Urinary bladder (tissue), 4 donors: ENCODE data around the gene BET1L. TPM values are rescaled to one million over a fixed set of nuclear protein-coding genes. Genes with fewer than 3 reads are reported as not detected.

Experiments used
- DNase-seq: peaks from one replicate; pipeline ENCODE4 v3.0.0-alpha.2; 2015; ENCODE audit errors: extremely low spot score
- H3K27ac ChIP-seq: one replicate; pipeline ENCODE4 v1.5.1; 2013; ENCODE audit warnings: low read depth, mild to moderate bottlenecking, moderate library complexity
- H3K36me3 ChIP-seq: one replicate; pipeline ENCODE4 v1.6.1; 2013; ENCODE audit warnings: mild to moderate bottlenecking, moderate library complexity; ENCODE audit not compliant: insufficient read depth
- H3K4me1 ChIP-seq: one replicate; pipeline ENCODE4 v1.6.1; 2013; ENCODE audit warnings: mild to moderate bottlenecking, moderate library complexity; ENCODE audit not compliant: insufficient read depth
- H3K4me3 ChIP-seq: one replicate; pipeline ENCODE4 v1.5.1; 2013; ENCODE audit warnings: low read depth, low read length
- WGBS: extraction: QIAGEN DNeasy Blood & Tissue Kit; methylation state at CpG from one replicate; pipeline ENCODE4 v1.1.7; 2013; 5-methylcytosine and 5-hydroxymethylcytosine counted together
- polyA plus RNA-seq: library from polyadenylated mRNA; stranded (reverse); fragments of 200-250 nt; gene quantifications from one replicate; pipeline ENCODE4 v1.2.3, GENCODE V29; 2013
- total RNA-seq: library from RNA; depleted of rRNA; stranded (reverse); fragments of >200 nt; gene quantifications from one replicate; pipeline ENCODE4 v1.2.3, GENCODE V29; 2014
- donor health status: healthy with polysubstance abuse.
- donor health status: healthy.

BET1L gene
- total and polyA plus RNA-seq, 2 donors: 17.7 to 49.8 TPM

DNA sequence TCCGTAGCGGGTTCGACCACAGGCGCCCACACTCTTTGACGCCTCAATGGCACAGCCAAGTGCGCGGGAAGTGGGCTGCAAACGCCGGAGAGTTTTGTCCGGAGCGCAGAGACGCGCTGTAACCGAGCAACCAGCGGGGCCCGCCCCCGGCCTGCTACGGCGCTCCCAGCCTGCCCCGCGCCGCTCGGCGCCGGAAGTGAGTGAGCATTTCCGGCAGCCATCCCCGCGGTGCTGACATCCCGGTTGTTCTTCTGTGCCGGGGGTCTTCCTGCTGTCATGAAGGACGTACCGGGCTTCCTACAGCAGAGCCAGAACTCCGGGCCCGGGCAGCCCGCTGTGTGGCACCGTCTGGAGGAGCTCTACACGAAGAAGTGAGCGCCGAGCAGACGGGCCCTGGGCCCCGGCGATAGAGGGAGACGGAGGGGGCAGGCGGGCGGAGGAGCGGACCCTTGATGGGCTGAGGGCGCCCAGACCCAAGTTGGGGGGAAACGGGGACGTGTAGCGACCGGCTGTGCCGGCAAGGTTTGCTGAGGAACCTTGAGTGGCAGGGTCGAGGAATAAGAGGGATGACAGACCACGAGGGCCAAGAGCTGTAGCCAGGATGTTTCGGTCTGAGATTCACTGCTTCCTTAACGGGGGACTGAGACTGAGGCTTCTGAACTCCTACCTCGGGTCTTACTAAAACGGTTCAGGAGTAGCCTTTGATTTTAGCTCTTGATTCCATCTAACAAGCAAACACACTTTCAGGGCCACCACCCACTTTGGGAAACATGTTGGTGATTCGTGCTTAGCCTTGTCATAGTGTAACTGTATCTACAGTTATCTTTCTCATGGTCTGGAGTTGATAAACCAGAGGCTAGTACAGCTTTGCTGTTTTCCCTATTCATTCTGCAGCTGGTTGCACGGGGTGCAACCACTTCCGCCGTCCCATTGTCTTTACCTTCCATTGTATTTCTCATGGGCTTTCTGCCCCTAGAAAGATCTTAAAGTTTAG, 29.9 kb upstream of the BET1L start, which contains the start of gene PSMD13:
PSMD13 (plus strand) TSS at position 203 of the 994 bp plus-strand sequence; CDS start at position 277, 74 bp downstream.
- Histone ChIP-seq H3K4me3 (peak within 1 kb of the TSS; percentile 96), H3K4me1 (no peaks in the 10 kb centered on the region), H3K27ac (peak within 1 kb of the TSS; percentile 92), H3K36me3 (no peaks in the 10 kb centered on the region)
- DNase-seq: peak; percentile 57
- 2% methylated on average over 62 of the region's 62 CpGs for WGBS

- peak; percentile 74 for DNase-seq
- Histone ChIP-seq H3K4me1 (no peaks in the 10 kb centered on the region), H3K36me3 (no peaks in the 10 kb centered on the region), H3K4me3 (peak within 1 kb of the TSS; percentile 96), H3K27ac (peak within 1 kb of the TSS; percentile 92)
- WGBS: under 1% methylated on average over 70 of the region's 70 CpGs
These were observed 29.0 kb upstream of the BET1L start, which contains the start of gene SIRT3 for GRCh38 chr11:235997-236773. SIRT3 (minus strand) TSS chr11:236342; CDS start chr11:236328, 14 bp downstream.

DNA sequence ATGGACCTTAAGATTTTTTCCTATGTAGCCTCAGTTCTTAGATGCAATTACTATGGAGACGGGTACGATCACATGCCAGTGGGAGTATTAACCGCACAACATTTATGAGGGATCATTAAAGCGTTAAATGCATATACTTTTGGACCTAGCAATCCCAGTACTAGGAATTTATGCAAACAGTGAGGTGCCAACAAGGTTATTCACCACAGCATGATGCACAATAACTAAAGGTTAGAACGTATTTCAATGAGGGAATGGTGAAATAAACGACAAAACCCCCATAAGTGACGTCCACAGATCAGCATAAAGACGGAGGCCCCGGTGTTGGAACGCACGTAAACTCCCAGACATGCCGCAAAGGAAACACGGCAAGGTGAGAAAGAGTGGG, 28.4 kb upstream of the BET1L start:
- 1% methylated on average over 13 of the region's 13 CpGs for WGBS
- no peaks in the 10 kb centered on the region for H3K4me1 ChIP-seq
- peak; percentile 17 for DNase-seq
- H3K4me3 ChIP-seq: peak overlapping the region; percentile 96
- peak overlapping the region; percentile 87 for H3K27ac ChIP-seq
- no peaks in the 10 kb centered on the region for H3K36me3 ChIP-seq

DNA sequence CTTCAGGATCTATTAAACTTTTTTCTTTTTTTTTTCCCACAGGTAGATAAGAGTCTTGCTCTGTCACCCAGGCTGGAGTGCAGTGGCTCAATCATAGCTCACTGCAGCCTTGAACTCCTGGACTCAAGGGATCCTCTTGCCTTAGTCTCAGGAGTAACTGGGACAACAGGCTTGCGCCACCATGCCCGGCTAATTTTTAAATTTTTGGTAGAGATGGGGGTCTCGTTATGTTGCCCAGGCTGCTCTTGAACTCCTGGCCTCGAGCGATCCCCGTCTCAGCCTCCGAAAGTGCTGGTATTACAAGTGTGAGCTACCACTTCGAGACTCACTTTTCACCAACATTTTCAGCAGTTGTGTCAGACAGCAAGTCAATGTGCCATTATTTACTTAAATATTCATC, 28.0 kb upstream of the BET1L start:
- H3K27ac ChIP-seq: no peak overlapping the region
- no peaks in the 10 kb centered on the region for H3K36me3 ChIP-seq
- WGBS: 77% methylated on average over 8 of the region's 8 CpGs
- no peak for DNase-seq
- H3K4me3 ChIP-seq: peak overlapping the region; percentile 96
- no peaks in the 10 kb centered on the region for H3K4me1 ChIP-seq

GRCh38 chr11:232783-233565, 25.8 kb upstream of the BET1L start:
- WGBS: 92% methylated on average over 20 of the region's 20 CpGs
- no peak for DNase-seq
- Histone ChIP-seq H3K4me1 (no peaks in the 10 kb centered on the region), H3K27ac (no peak overlapping the region), H3K4me3 (no peak overlapping the region), H3K36me3 (no peaks in the 10 kb centered on the region)

GRCh38 chr11:230431-230830, 23.2 kb upstream of the BET1L start:
- WGBS: 94% methylated on average over 10 of the region's 10 CpGs
- no peak for DNase-seq
- Histone ChIP-seq H3K4me1 (no peaks in the 10 kb centered on the region), H3K4me3 (no peak overlapping the region), H3K27ac (no peak overlapping the region), H3K36me3 (no peaks in the 10 kb centered on the region)

- H3K36me3 ChIP-seq: no peaks in the 10 kb centered on the region
- H3K4me3 ChIP-seq: no peak overlapping the region
- H3K27ac ChIP-seq: no peak overlapping the region
- 84% methylated on average over 6 of the region's 6 CpGs for WGBS
- no peak for DNase-seq
- H3K4me1 ChIP-seq: no peaks in the 10 kb centered on the region
These were observed 20.7 kb upstream of the BET1L start for GRCh38 chr11:227824-228379.

DNA sequence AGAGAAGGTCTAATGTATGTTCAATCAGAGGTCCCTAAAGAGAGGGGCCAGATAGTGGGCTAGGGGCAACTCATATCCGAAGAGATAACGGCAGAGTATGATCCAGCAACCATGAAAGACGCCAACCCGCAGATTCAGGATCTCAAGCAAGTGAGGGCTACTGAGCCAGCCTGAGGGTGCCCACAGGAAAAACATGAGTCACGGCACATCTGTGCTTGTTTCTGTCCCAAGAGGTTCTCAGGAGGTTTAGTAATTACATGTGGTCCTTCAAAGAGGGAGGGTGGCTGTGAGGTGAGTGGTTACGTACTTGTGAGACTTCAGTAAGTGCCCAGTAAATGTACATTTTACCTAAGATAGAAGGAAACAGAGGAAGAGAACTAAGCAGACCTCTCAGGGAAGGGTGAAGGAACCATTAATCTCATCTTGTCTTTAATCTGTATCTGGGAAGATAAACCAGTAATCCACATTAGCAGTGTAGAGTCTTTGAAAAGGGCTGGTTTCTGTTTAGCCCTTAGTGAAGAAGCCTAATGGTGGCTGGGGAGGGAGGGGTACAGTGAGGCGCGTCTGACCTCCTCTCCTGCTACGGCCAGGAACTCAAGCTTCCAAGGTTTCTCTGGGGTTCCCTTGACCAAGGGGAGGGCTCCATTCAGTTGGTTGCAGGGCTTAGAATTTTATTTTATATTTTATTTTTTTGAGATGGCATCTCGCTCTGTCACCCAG, 18.7 kb upstream of the BET1L start:
- WGBS: 91% methylated on average over 10 of the region's 10 CpGs
- Histone ChIP-seq H3K36me3 (peaks cover 5% of the 10 kb centered on the region), H3K4me3 (no peak overlapping the region), H3K4me1 (no peaks in the 10 kb centered on the region), H3K27ac (no peak overlapping the region)
- DNase-seq: no peak

- Histone ChIP-seq H3K27ac (no peak overlapping the region), H3K36me3 (peaks cover 5% of the 10 kb centered on the region), H3K4me1 (no peaks in the 10 kb centered on the region), H3K4me3 (no peak overlapping the region)
- WGBS: 92% methylated on average over 7 of the region's 7 CpGs
- DNase-seq: no peak
These were observed 17.2 kb upstream of the BET1L start for GRCh38 chr11:224424-224823.

DNA sequence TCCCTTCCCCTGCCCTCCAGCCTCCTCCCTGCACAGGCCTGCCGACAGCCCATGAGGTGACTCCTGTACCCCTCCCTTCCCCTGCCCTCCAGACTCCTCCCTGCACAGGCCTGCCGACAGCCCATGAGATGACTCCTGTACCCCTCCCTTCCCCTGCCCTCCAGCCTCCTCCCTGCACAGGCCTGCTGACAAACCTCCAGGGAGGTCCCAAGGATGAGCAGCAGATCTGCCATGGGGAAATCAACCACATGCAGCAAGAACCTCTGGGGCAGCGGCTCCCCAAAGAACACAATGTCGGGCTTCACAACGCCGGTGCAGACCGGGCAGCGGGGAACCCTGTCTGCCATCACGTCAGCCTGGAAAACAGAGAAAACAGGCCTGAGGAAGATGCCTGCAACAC, 16.7 kb upstream of the BET1L start:
- no peaks in the 10 kb centered on the region for H3K4me1 ChIP-seq
- WGBS: 84% methylated on average over 9 of the region's 9 CpGs
- H3K36me3 ChIP-seq: peaks cover 5% of the 10 kb centered on the region
- H3K27ac ChIP-seq: no peak overlapping the region
- H3K4me3 ChIP-seq: no peak overlapping the region
- no peak for DNase-seq

GRCh38 chr11:223026-223789, 16.0 kb upstream of the BET1L start:
- H3K27ac ChIP-seq: no peak overlapping the region
- DNase-seq: no peak

More at GRCh38 chr11:223026-223789, 16.0 kb upstream of the BET1L start:
- WGBS: 78% methylated on average over 16 of the region's 16 CpGs
- Histone ChIP-seq H3K4me1 (no peaks in the 10 kb centered on the region), H3K36me3 (peaks cover 5% of the 10 kb centered on the region), H3K4me3 (no peak overlapping the region)
